Activated T-helper 2 cell treated with anti-CD3 and anti-CD28 coated beads, Interferon-gamma antibody, Interleukin-2, Interleukin-4, amounts not matched to agents 10 μg/mL and 5 μg/mL and 100 μg/mL, durations not matched to agents 14 hours and 24 hours and 36 hours (primary cell): ENCODE measurements around the gene L3MBTL4. TPM values are rescaled to one million over a fixed set of nuclear protein-coding genes. Genes with fewer than 3 reads are reported as not detected.

ENCODE experiments used
- DNase-seq: peaks from one replicate; pipeline ENCODE4 v3.0.0; 2021; ENCODE audit warnings: low spot score
- H3K27ac Mint-ChIP-seq: one replicate; pipeline ENCODE4 v1.8.0; 2021; ENCODE audit warnings: mixed read lengths
- H3K27me3 Mint-ChIP-seq: one replicate; pipeline ENCODE4 v1.8.0; 2021; ENCODE audit warnings: low read depth, mixed read lengths
- H3K36me3 Mint-ChIP-seq: one replicate; pipeline ENCODE4 v1.8.0; 2021; ENCODE audit warnings: low read depth, mixed read lengths
- H3K4me1 Mint-ChIP-seq: one replicate; pipeline ENCODE4 v1.8.0; 2021; ENCODE audit warnings: low read depth, mixed read lengths
- H3K4me3 Mint-ChIP-seq: one replicate; pipeline ENCODE4 v1.8.0; 2021; ENCODE audit warnings: low read depth, mild to moderate bottlenecking, moderate library complexity, mixed read lengths
- H3K9me3 Mint-ChIP-seq: one replicate; pipeline ENCODE4 v1.8.0; 2021; ENCODE audit warnings: mixed read lengths
- intact Hi-C: fragments of 100-400 bp; cut with micrococcal nuclease; formaldehyde crosslinking; loops from one replicate; pipeline ENCODE4 v1.15.1; 2023
- total RNA-seq: library from RNA; stranded (reverse); gene quantifications from 2 replicates; pipeline ENCODE4 v1.2.3, GENCODE V29; 2022

L3MBTL4 gene
- total RNA-seq, 1 donor from 2014 or later: 0.05 TPM

DNA sequence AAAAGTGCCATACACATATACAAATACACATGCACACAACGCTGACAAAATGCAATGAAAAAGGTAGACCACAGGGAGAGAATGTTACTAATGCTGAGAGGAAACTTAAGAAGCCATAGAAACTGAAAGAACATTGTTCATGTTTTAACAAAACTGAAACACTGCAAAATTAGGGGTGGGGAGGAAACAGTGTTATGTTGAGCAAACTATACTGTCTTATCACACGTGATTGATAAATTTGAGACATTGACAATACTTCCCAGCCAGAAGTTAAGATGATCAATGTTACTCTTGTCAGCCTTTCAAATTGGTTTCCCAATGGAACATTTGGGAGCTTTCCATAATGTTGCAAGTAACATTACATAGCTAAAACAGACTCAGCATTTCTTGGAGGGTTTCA is 165.5 kb downstream of the L3MBTL4 start:
- no peaks in the 10 kb centered on the region for H3K27me3 Mint-ChIP-seq
- H3K4me3 Mint-ChIP-seq: no peak overlapping the region
- H3K9me3 Mint-ChIP-seq: no peaks in the 10 kb centered on the region
- no peak for DNase-seq
- no peaks in the 10 kb centered on the region for H3K4me1 Mint-ChIP-seq
- no peak overlapping the region for H3K27ac Mint-ChIP-seq
- H3K36me3 Mint-ChIP-seq: no peaks in the 10 kb centered on the region
- intact Hi-C loops: no loop called here

DNA sequence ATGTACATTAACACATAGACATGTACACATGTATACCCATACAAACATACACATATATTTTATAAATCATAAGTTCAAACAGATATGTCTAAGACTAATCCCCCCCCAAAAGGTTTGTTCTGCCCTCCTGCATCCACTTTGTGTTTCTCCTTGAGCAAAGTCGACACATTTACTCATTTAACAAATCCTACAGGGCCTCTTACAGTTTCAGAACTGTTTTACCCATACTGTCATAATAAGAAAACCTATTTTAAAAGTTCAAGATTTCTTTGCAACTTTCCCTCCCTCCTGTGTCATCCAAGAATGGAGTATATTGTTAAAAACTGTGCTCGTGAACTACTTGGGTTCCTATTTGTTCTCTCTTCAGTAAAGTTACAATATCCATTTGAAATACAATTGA is 166.7 kb downstream of the L3MBTL4 start:
- no peak overlapping the region for H3K4me3 Mint-ChIP-seq
- DNase-seq: no peak
- H3K27me3 Mint-ChIP-seq: no peaks in the 10 kb centered on the region
- intact Hi-C loops: no loop called here
- no peaks in the 10 kb centered on the region for H3K9me3 Mint-ChIP-seq
- no peak overlapping the region for H3K27ac Mint-ChIP-seq
- no peaks in the 10 kb centered on the region for H3K4me1 Mint-ChIP-seq
- no peaks in the 10 kb centered on the region for H3K36me3 Mint-ChIP-seq

DNA sequence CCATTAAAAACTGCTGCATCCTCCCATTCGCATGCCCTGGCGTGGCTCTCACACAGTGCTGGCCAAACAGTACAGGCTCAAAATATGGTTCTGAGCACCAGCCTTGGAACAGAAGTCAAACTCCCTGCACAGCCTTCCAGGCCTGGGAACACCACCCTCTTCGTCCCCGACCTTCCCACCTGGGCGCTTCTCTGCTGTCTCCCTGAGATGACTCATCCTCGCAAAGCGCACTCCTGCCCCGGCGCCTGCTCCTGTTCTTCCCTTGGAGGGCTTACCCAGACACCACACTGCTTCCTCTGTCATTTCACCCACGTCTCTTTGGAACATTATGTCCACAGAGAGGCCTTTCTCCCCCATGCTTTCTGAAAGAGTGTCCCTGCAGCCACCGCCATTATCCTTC is 172.7 kb downstream of the L3MBTL4 start:
- Mint-ChIP-seq H3K4me3 (no peak overlapping the region), H3K4me1 (no peaks in the 10 kb centered on the region), H3K27me3 (no peaks in the 10 kb centered on the region), H3K27ac (no peak overlapping the region), H3K36me3 (no peaks in the 10 kb centered on the region), H3K9me3 (no peaks in the 10 kb centered on the region)
- intact Hi-C loops: no loop called here
- DNase-seq: no peak

DNA sequence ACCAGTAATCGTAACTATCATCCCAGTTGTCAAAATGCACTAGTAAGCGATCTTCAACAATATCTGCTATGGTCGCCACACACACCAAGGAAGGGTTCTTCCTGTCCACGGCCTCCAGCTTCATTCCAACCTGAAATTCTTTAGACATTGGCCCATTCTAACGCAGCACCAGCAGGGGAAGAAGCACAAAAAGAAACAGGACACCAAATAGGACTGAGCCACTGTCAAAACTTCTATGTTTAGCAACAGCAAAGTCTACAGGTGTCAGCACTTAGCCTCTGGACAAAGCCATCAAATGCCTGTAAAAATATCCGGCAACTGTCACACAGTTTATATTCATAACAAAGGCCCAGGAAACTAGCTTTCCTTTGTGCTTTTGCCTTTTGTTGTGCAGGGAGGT is 175.0 kb downstream of the L3MBTL4 start:
- Mint-ChIP-seq H3K27me3 (no peaks in the 10 kb centered on the region), H3K27ac (no peak overlapping the region), H3K4me3 (no peak overlapping the region), H3K36me3 (no peaks in the 10 kb centered on the region), H3K9me3 (no peaks in the 10 kb centered on the region), H3K4me1 (no peaks in the 10 kb centered on the region)
- intact Hi-C loops: no loop called here
- no peak for DNase-seq

GRCh38 chr18:6236258-6236657 is 178.5 kb downstream of the L3MBTL4 start:
- Mint-ChIP-seq H3K4me1 (no peaks in the 10 kb centered on the region), H3K27ac (no peak overlapping the region), H3K9me3 (no peaks in the 10 kb centered on the region), H3K36me3 (no peaks in the 10 kb centered on the region), H3K27me3 (no peaks in the 10 kb centered on the region), H3K4me3 (no peak overlapping the region)
- intact Hi-C loops: no loop called here
- no peak for DNase-seq

DNA sequence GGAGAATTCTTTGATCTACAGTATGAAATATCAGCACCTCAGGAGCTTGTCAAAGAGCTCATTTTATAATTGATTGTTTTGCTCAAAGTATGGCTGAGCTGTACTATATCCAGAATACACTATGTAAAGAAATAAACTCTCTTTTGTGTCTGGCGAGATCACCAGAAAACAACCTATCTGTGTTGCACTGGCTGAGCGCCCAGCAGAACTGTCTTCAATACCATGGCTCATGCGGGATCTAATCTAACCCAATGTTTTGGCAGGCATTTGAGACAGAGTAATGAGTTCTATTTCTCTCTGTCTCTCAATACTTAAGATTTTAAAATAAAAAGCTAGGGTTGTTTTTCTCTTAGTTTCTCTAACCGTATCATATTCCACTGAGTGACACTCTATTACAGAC is 192.4 kb downstream of the L3MBTL4 start:
- intact Hi-C loops: no loop called here
- Mint-ChIP-seq H3K27me3 (no peaks in the 10 kb centered on the region), H3K4me3 (no peak overlapping the region), H3K27ac (no peak overlapping the region), H3K36me3 (no peaks in the 10 kb centered on the region), H3K9me3 (no peaks in the 10 kb centered on the region), H3K4me1 (no peaks in the 10 kb centered on the region)
- DNase-seq: no peak

DNA sequence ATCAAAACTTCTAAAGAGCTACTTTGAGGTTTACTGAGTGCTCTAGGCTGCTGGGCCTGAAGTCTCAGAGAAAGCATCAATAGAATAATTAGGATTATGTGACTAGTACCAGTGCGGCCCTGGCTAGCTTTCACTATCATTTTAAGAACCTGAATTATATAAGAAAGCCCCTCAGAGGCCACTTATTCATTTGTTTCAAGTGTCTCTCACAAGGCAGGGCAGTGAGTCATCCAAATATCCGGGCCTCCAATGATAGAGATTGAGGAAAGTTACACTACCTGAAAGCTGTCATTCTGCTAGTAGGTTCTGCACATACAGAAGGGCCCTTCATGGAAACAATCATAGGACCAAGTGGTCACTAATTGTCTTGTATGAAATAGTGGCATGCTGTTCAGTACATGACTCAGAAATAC is 193.1 kb downstream of the L3MBTL4 start:
- Mint-ChIP-seq H3K4me3 (no peak overlapping the region), H3K27ac (no peak overlapping the region)
- intact Hi-C loops: no loop called here

GRCh38 chr18:6220129-6220528 is 194.6 kb downstream of the L3MBTL4 start:
- DNase-seq: no peak
- Mint-ChIP-seq H3K9me3 (no peaks in the 10 kb centered on the region), H3K27ac (no peak overlapping the region), H3K4me1 (no peaks in the 10 kb centered on the region), H3K36me3 (no peaks in the 10 kb centered on the region), H3K4me3 (no peak overlapping the region), H3K27me3 (no peaks in the 10 kb centered on the region)
- intact Hi-C loops: no loop called here

More for the DNA sequence above, 193.1 kb downstream of the L3MBTL4 start:
- Mint-ChIP-seq H3K27me3 (no peaks in the 10 kb centered on the region), H3K36me3 (no peaks in the 10 kb centered on the region), H3K4me1 (no peaks in the 10 kb centered on the region), H3K9me3 (no peaks in the 10 kb centered on the region)
- DNase-seq: no peak

DNA sequence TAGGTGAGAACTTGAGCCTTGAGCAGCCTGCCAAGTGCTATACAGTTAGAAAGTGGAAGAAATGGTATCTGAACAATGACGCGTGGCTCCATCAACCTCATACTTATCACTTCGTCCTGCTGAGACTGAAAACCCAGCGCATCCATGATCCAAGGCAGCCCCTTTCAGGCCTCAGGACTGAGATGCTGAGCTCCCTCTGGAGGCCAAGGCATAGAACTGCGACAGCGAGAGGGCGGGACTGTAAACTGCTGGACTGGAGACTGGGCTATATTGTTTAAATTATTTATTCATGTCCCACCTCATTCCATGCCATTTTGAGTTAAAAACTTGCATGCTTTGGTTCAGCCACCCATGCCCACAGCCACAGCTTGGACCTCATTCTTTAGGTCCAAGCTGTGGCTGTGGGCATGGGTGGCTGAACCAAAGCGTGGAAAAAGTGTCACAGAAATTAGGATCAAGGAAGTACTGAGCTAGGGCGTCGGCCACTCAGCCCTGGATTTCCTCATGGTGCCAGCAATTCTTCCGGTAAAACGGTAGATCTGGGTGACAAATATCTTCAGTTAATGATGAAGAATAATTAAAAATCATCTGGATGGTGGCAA is 195.5 kb downstream of the L3MBTL4 start:
- Mint-ChIP-seq H3K9me3 (no peaks in the 10 kb centered on the region), H3K27ac (no peak overlapping the region), H3K4me3 (no peak overlapping the region), H3K27me3 (no peaks in the 10 kb centered on the region), H3K36me3 (no peaks in the 10 kb centered on the region), H3K4me1 (no peaks in the 10 kb centered on the region)
- DNase-seq: peak; percentile 9
- intact Hi-C loops: loop anchor here (1.0 kb wide), 1 partner anchor 340 kb away; no protein-coding TSS in a partner anchor

DNA sequence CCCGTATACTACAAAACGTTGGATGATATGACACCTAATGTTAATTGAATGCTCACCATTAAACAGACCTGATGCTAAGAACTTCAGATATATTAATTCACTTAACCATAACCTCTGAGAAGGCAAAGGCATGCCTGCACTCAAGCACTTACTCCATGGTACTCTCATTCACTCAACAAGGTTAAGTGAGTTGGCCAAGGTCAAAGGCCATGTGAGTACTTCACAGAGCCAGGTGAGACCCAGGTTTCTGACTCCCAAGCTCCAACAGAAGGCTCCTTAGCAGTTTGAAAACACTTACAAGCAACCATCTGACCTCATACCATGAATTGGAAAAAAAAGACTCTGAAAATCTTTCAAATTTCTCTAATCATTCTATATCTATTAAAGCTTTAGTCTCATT is 198.8 kb downstream of the L3MBTL4 start:
- intact Hi-C loops: no loop called here
- H3K4me3 Mint-ChIP-seq: no peak overlapping the region
- no peaks in the 10 kb centered on the region for H3K27me3 Mint-ChIP-seq
- DNase-seq: no peak
- H3K9me3 Mint-ChIP-seq: no peaks in the 10 kb centered on the region
- H3K27ac Mint-ChIP-seq: no peak overlapping the region
- H3K36me3 Mint-ChIP-seq: no peaks in the 10 kb centered on the region
- no peaks in the 10 kb centered on the region for H3K4me1 Mint-ChIP-seq

DNA sequence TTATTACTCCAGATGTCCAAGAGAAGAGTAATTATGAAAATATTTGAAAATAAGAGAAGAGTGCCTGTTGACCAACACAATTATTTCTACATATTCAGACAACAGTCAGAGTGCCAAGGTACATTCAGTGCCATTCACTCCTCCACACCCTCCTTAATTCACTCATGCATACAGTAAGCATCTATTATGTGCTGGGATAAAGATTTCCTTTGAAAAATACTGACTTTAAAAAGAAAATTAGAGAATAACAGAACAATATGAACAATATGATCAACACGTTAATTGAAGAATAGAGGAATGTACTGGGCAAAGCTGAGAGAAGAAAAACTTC is 203.6 kb downstream of the L3MBTL4 start:
- Mint-ChIP-seq H3K27ac (no peak overlapping the region), H3K4me3 (no peak overlapping the region), H3K27me3 (no peaks in the 10 kb centered on the region), H3K36me3 (no peaks in the 10 kb centered on the region), H3K4me1 (no peaks in the 10 kb centered on the region), H3K9me3 (no peaks in the 10 kb centered on the region)
- intact Hi-C loops: no loop called here
- DNase-seq: no peak

GRCh38 chr18:6210349-6211173 is 204.2 kb downstream of the L3MBTL4 start:
- Mint-ChIP-seq H3K4me1 (no peaks in the 10 kb centered on the region), H3K9me3 (no peaks in the 10 kb centered on the region), H3K27ac (no peak overlapping the region), H3K27me3 (no peaks in the 10 kb centered on the region), H3K36me3 (no peaks in the 10 kb centered on the region), H3K4me3 (no peak overlapping the region)
- DNase-seq: no peak
- intact Hi-C loops: no loop called here

- no peak overlapping the region for H3K27ac Mint-ChIP-seq
Observed at GRCh38 chr18:6207941-6208340, 206.8 kb downstream of the L3MBTL4 start.

More at GRCh38 chr18:6207941-6208340, 206.8 kb downstream of the L3MBTL4 start:
- intact Hi-C loops: no loop called here
- Mint-ChIP-seq H3K4me3 (no peak overlapping the region), H3K36me3 (no peaks in the 10 kb centered on the region), H3K4me1 (no peaks in the 10 kb centered on the region), H3K27me3 (no peaks in the 10 kb centered on the region), H3K9me3 (no peaks in the 10 kb centered on the region)
- DNase-seq: no peak
